MM.1S (cell line): Measurements from ENCODE around the gene RASGRF2.

Experiments used
- DNase-seq: peaks from one replicate; pipeline ENCODE4 v3.0.0-alpha.2; 2015
- H2AFZ ChIP-seq: fragments of 300-600 bp; sonication (generic); 2 replicates; pipeline ENCODE4 v1.6.0; 2016; ENCODE audit warnings: antibody characterized with exemption, low read length
- H3F3A ChIP-seq: fragments of 300-600 bp; sonication (generic); 2 replicates; pipeline ENCODE4 v1.6.1; 2016; ENCODE audit warnings: mild to moderate bottlenecking, antibody characterized with exemption, low read length, moderate library complexity, mixed read lengths; ENCODE audit not compliant: insufficient read depth
- H3K27ac ChIP-seq: fragments of 300-600 bp; sonication (generic); 2 replicates; pipeline ENCODE4 v1.5.1; 2016; ENCODE audit warnings: mild to moderate bottlenecking, low read length
- H3K27me3 ChIP-seq: fragments of 300-600 bp; sonication (generic); replicated peaks from 2 replicates; pipeline ENCODE4 v1.6.0; 2016; ENCODE audit warnings: low read length; ENCODE audit not compliant: insufficient read depth
- H3K36me3 ChIP-seq: fragments of 300-600 bp; sonication (generic); replicated peaks from 2 replicates; pipeline ENCODE4 v1.6.1; 2016; ENCODE audit warnings: mild to moderate bottlenecking, low read length, mixed read lengths; ENCODE audit not compliant: insufficient read depth
- H3K4me1 ChIP-seq: fragments of 300-600 bp; sonication (generic); 2 replicates; pipeline ENCODE4 v1.6.1; 2016; ENCODE audit warnings: low read length, mixed read lengths
- H3K4me2 ChIP-seq: fragments of 300-600 bp; sonication (generic); 2 replicates; pipeline ENCODE4 v1.6.0; 2016; ENCODE audit warnings: low read depth, low read length
- H3K4me3 ChIP-seq: fragments of 300-600 bp; sonication (generic); 2 replicates; pipeline ENCODE4 v1.5.1; 2016; ENCODE audit warnings: low read length, mixed read lengths
- H3K79me2 ChIP-seq: fragments of 300-600 bp; sonication (generic); 2 replicates; pipeline ENCODE4 v1.6.1; 2016; ENCODE audit warnings: mixed run types, low read length, mixed read lengths
- H3K9ac ChIP-seq: fragments of 300-600 bp; sonication (generic); 2 replicates; pipeline ENCODE4 v1.6.1; 2016; ENCODE audit warnings: low read length, mixed read lengths
- H3K9me2 ChIP-seq: fragments of 300-600 bp; sonication (generic); replicated peaks from 2 replicates; pipeline ENCODE4 v1.6.1; 2016; ENCODE audit warnings: mild to moderate bottlenecking, low read length, mixed read lengths; ENCODE audit not compliant: insufficient read depth
- H3K9me3 ChIP-seq: fragments of 300-600 bp; sonication (generic); replicated peaks from 2 replicates; pipeline ENCODE4 v1.6.1; 2016; ENCODE audit warnings: mild to moderate bottlenecking, low read length, mixed read lengths; ENCODE audit not compliant: insufficient read depth
- H4K20me1 ChIP-seq: fragments of 300-600 bp; sonication (generic); 2 replicates; pipeline ENCODE4 v1.6.1; 2016; ENCODE audit warnings: mild to moderate bottlenecking, low read length, moderate library complexity, mixed read lengths; ENCODE audit not compliant: insufficient read depth
- CTCF ChIP-seq: fragments of 300-600 bp; sonication (generic); IDR thresholded peaks from 2 replicates; pipeline ENCODE4 v1.5.1; 2016; ENCODE audit warnings: antibody characterized with exemption, low read length, mixed read lengths
- EZH2 ChIP-seq: fragments of 300-600 bp; sonication (generic); optimal IDR thresholded peaks from 2 replicates; pipeline ENCODE3; 2017; ENCODE audit warnings: low read depth, mild to moderate bottlenecking, antibody characterized with exemption, low read length, mixed read lengths
- EZH2phosphoT487 ChIP-seq: fragments of 300-600 bp; sonication (generic); IDR thresholded peaks from 2 replicates; pipeline ENCODE4 v1.6.1; 2018; ENCODE audit warnings: antibody characterized with exemption, low read length

The RASGRF2 gene

GRCh38 chr5:81187885-81188284, 227.7 kb downstream of the RASGRF2 start:
- Histone ChIP-seq H3K9me3 (no peaks in the 10 kb centered on the region), H3K9ac (peak overlapping the region; percentile 28; the same call in 1 of the 2 replicates), H4K20me1 (no peaks in the 10 kb centered on the region), H3K4me1 (peaks cover 6% of the 10 kb centered on the region; the same call in 1 of the 2 replicates), H2AFZ (peak overlapping the region; percentile 83), H3K27ac (no peak overlapping the region), H3K36me3 (no peaks in the 10 kb centered on the region), H3K4me2 (peak overlapping the region; percentile 65), H3K9me2 (no peaks in the 10 kb centered on the region), H3K27me3 (no peaks in the 10 kb centered on the region), H3K79me2 (no peaks in the 10 kb centered on the region), H3K4me3 (peak overlapping the region; percentile 18; the same call in 1 of the 2 replicates), H3F3A (no peaks in the 10 kb centered on the region)
- DNase-seq: peak; percentile 23
- TF ChIP-seq EZH2 (no peak), CTCF (no peak), EZH2phosphoT487 (no peak)

- Histone ChIP-seq H2AFZ (no peak overlapping the region), H3K4me1 (peaks cover 6% of the 10 kb centered on the region; the same call in 1 of the 2 replicates), H3K9ac (no peak overlapping the region), H3K27ac (no peak overlapping the region), H3F3A (no peaks in the 10 kb centered on the region), H3K4me2 (no peak overlapping the region), H3K9me2 (no peaks in the 10 kb centered on the region), H3K27me3 (no peaks in the 10 kb centered on the region), H3K4me3 (no peak overlapping the region), H4K20me1 (no peaks in the 10 kb centered on the region), H3K9me3 (no peaks in the 10 kb centered on the region), H3K36me3 (no peaks in the 10 kb centered on the region), H3K79me2 (no peaks in the 10 kb centered on the region)
- DNase-seq: no peak
- no peak for TF ChIP-seq EZH2phosphoT487
- no peak for TF ChIP-seq EZH2
- no peak for TF ChIP-seq CTCF
Measured at GRCh38 chr5:81188962-81189361, 228.8 kb downstream of the RASGRF2 start.

GRCh38 chr5:81189875-81190498, 229.8 kb downstream of the RASGRF2 start:
- Histone ChIP-seq H3F3A (no peaks in the 10 kb centered on the region), H3K79me2 (no peaks in the 10 kb centered on the region), H3K36me3 (no peaks in the 10 kb centered on the region), H3K9ac (no peak overlapping the region), H3K4me3 (no peak overlapping the region), H4K20me1 (no peaks in the 10 kb centered on the region), H3K27me3 (no peaks in the 10 kb centered on the region), H3K4me1 (peaks cover 6% of the 10 kb centered on the region; the same call in 1 of the 2 replicates), H3K4me2 (no peak overlapping the region), H3K9me3 (no peaks in the 10 kb centered on the region), H3K9me2 (no peaks in the 10 kb centered on the region), H2AFZ (no peak overlapping the region), H3K27ac (no peak overlapping the region)
- TF ChIP-seq EZH2 (no peak), EZH2phosphoT487 (no peak), CTCF (no peak)
- no peak for DNase-seq
